HCT116 (cell line): ENCODE measurements around the gene TEPSIN. TPM values are rescaled to one million over a fixed set of nuclear protein-coding genes. Genes with fewer than 3 reads are reported as not detected.

Experiments used
- ATAC-seq: fragments of 200-7000 bp; cut with Tn5 transposase; 2 replicates; pipeline ENCODE4 v1.9.1; 2020; ENCODE audit warnings: mild to moderate bottlenecking, moderate library complexity
- BruUV-seq: library from RNA; stranded (reverse); fragments of 400-500 nt; replicated peaks from 2 replicates; lab custom pipeline; 2021; lab: Mats Ljungman, UMichigan
- CTCF ChIA-PET: fragments of 300-600 bp; sonication (Branson Sonifier 250); formaldehyde crosslinking; loops from one replicate; lab custom pipeline; 2021; ENCODE audit warnings: antibody characterized with exemption; lab: Charles Lee
- POLR2A ChIA-PET: fragments of 300-600, 350-600 bp; sonication (Branson Sonifier 250); formaldehyde crosslinking; loops from one replicate; lab custom pipeline; 2021; ENCODE audit warnings: antibody characterized with exemption; lab: Charles Lee
- RAD21 ChIA-PET, 2 experiments: fragments of 300-600 bp; sonication (Branson Sonifier 250); formaldehyde crosslinking; loops; one replicate each; lab custom pipeline; 2023; ENCODE audit warnings: low total read pairs in 2 of 2; ENCODE audit not compliant: uncharacterized antibody in 2 of 2, unreplicated experiment in 2 of 2, low non-redundant PET in 1 of 2; lab: Charles Lee
- DNase-seq: peaks from one replicate; pipeline ENCODE4 v3.0.0-alpha.2; 2010; ENCODE audit warnings: low read depth, low spot score
- H2AFZ ChIP-seq: fragments of 200-600 bp; shearing (Covaris generic), sonication (generic); 2 replicates; pipeline ENCODE4 v1.6.1; 2017; ENCODE audit warnings: low read depth, mixed run types, mixed read lengths, antibody characterized with exemption, low read length; ENCODE audit not compliant: poor library complexity, severe bottlenecking
- H3K27ac ChIP-seq: 2 replicates; pipeline ENCODE4 v1.5.1; 2012; ENCODE audit warnings: low read depth, low read length
- H3K27me3 ChIP-seq: fragments of 200-600 bp; sonication (generic); 2 replicates; pipeline ENCODE4 v1.6.1; 2016; ENCODE audit warnings: mixed run types, low read length, mixed read lengths; ENCODE audit not compliant: insufficient read depth
- H3K36me3 ChIP-seq, 2 experiments: fragments of 200-500 bp in 1 of 2; fragments of 200-600 bp in 1 of 2; sonication (Bioruptor generic) in 1 of 2; sonication (generic) in 1 of 2; 2 replicates each; pipeline versions ENCODE4 v1.5.1 to v1.6.1; 2014 to 2016; ENCODE audit warnings: low read length in 2 of 2, inconsistent platforms in 1 of 2, mixed read lengths in 1 of 2, mixed run types in 1 of 2; ENCODE audit not compliant: insufficient read depth in 2 of 2, control insufficient read depth in 1 of 2
- H3K4me1 ChIP-seq, 2 experiments: fragments of 200-600 bp in 1 of 2; sonication (generic) in 1 of 2; 2 replicates each; pipeline versions ENCODE4 v1.5.1 to v1.6.1; 2012 to 2017; ENCODE audit warnings: low read length in 2 of 2, inconsistent platforms in 1 of 2, mild to moderate bottlenecking in 1 of 2, mixed read lengths in 1 of 2, mixed run types in 1 of 2, moderate library complexity in 1 of 2; ENCODE audit not compliant: insufficient read depth in 2 of 2, control insufficient read depth in 1 of 2
- H3K4me2 ChIP-seq: fragments of 200-600 bp; sonication (generic); 2 replicates; pipeline ENCODE4 v1.6.1; 2017; ENCODE audit warnings: mixed run types, low read length, mixed read lengths
- H3K4me3 ChIP-seq, 2 experiments: fragments of 200-600 bp in 1 of 2; sonication (generic) in 1 of 2; replicated peaks in 1 of 2; 2 replicates each; pipeline ENCODE4 v1.5.1; 2011 to 2016; ENCODE audit warnings: low read length in 2 of 2, control low read depth in 1 of 2, low read depth in 1 of 2, mild to moderate bottlenecking in 1 of 2, mixed read lengths in 1 of 2, mixed run types in 1 of 2
- H3K79me2 ChIP-seq: fragments of 200-600 bp; sonication (generic); 2 replicates; pipeline ENCODE4 v1.6.1; 2017; ENCODE audit warnings: mild to moderate bottlenecking, mixed run types, low read length, moderate library complexity, mixed read lengths; ENCODE audit not compliant: insufficient read depth
- H3K9ac ChIP-seq: fragments of 200-600 bp; sonication (generic); 2 replicates; pipeline ENCODE4 v1.6.1; 2016; ENCODE audit warnings: low read length, mixed read lengths
- H3K9me2 ChIP-seq: fragments of 200-600 bp; sonication (generic), shearing (Covaris generic); 2 replicates; pipeline ENCODE4 v1.6.1; 2017; ENCODE audit warnings: mixed run types, mild to moderate bottlenecking, moderate library complexity; ENCODE audit not compliant: insufficient read depth
- H3K9me3 ChIP-seq, 2 experiments: fragments of 200-500 bp in 1 of 2; fragments of 200-600 bp in 1 of 2; sonication (Bioruptor generic) in 1 of 2; sonication (generic) in 1 of 2; 2 replicates each; pipeline ENCODE4 v1.6.1; 2014 to 2017; ENCODE audit warnings: low read length in 2 of 2, mixed read lengths in 2 of 2, inconsistent platforms in 1 of 2, low read depth in 1 of 2, mild to moderate bottlenecking in 1 of 2, mixed run types in 1 of 2, moderate library complexity in 1 of 2; ENCODE audit not compliant: control insufficient read depth in 1 of 2, insufficient read depth in 1 of 2
- H4K20me1 ChIP-seq: fragments of 200-600 bp; sonication (generic), shearing (Covaris generic); 2 replicates; pipeline ENCODE4 v1.6.1; 2017; ENCODE audit warnings: mixed run types, mild to moderate bottlenecking, moderate library complexity; ENCODE audit not compliant: insufficient read depth
- ATF3 ChIP-seq: IDR thresholded peaks from 2 replicates; pipeline ENCODE4 v1.6.1; 2012
- CEBPB ChIP-seq: IDR thresholded peaks from 2 replicates; pipeline ENCODE4 v1.6.1; 2012; ENCODE audit warnings: low read depth
- EGR1 ChIP-seq: IDR thresholded peaks from 2 replicates; pipeline ENCODE4 v1.6.1; 2012; ENCODE audit warnings: low read depth
- ELF1 ChIP-seq: IDR thresholded peaks from 2 replicates; pipeline ENCODE4 v1.6.1; 2012; ENCODE audit warnings: low read depth, borderline replicate concordance
- EZH2 ChIP-seq: fragments of 200-600 bp; sonication (generic); IDR thresholded peaks from 2 replicates; pipeline ENCODE4 v1.6.1; 2017; ENCODE audit warnings: antibody characterized with exemption, mixed run types
- EZH2phosphoT487 ChIP-seq: fragments of 200-600 bp; IDR thresholded peaks from 2 replicates; pipeline ENCODE4 v1.6.1; 2018; ENCODE audit warnings: antibody characterized with exemption, borderline replicate concordance
- FOSL1 ChIP-seq: IDR thresholded peaks from 2 replicates; pipeline ENCODE4 v1.6.1; 2012; ENCODE audit warnings: low read depth
- JUND ChIP-seq: IDR thresholded peaks from 2 replicates; pipeline ENCODE4 v1.6.1; 2012
- POLR2AphosphoS5 ChIP-seq: IDR thresholded peaks from 2 replicates; pipeline ENCODE4 v1.6.1; 2011; ENCODE audit warnings: mild to moderate bottlenecking, low read depth, low read length, moderate library complexity
- SIN3A ChIP-seq: IDR thresholded peaks from 2 replicates; pipeline ENCODE4 v1.6.1; 2012; ENCODE audit warnings: low read depth
- SP1 ChIP-seq: IDR thresholded peaks from 2 replicates; pipeline ENCODE4 v1.6.1; 2012; ENCODE audit warnings: low read depth
- intact Hi-C: fragments of 100-400 bp; cut with micrococcal nuclease; formaldehyde crosslinking; loops from 2 replicates; pipeline ENCODE4 v1.10.0; 2022
- total RNA-seq: library from RNA; stranded (reverse); gene quantifications from one replicate; pipeline ENCODE4 v1.2.1, GENCODE V29; 2021; ENCODE audit not compliant: unreplicated experiment
- TF ChIP-seq, protein P1 (sequence below): IDR thresholded peaks from 2 replicates; pipeline ENCODE4 v1.6.1; 2012; ENCODE audit warnings: low read depth
- TF ChIP-seq, protein P2 (sequence below), 3 experiments: fragments of 200-600 bp in 1 of 3; sonication (generic) in 1 of 3; IDR thresholded peaks in 2 of 3; conservative IDR thresholded peaks in 1 of 3; 2 replicates each; pipeline ENCODE4 v1.5.1; 2012 to 2017; ENCODE audit warnings: low read depth in 2 of 3, low read length in 2 of 3, antibody characterized with exemption in 1 of 3, borderline replicate concordance in 1 of 3, control low read depth in 1 of 3, mild to moderate bottlenecking in 1 of 3, mixed read lengths in 1 of 3, mixed run types in 1 of 3, moderate library complexity in 1 of 3; ENCODE audit not compliant: insufficient read depth in 1 of 3

TEPSIN gene
- total RNA-seq, 1 experiment from 2014 or later: 50.6 TPM

DNA sequence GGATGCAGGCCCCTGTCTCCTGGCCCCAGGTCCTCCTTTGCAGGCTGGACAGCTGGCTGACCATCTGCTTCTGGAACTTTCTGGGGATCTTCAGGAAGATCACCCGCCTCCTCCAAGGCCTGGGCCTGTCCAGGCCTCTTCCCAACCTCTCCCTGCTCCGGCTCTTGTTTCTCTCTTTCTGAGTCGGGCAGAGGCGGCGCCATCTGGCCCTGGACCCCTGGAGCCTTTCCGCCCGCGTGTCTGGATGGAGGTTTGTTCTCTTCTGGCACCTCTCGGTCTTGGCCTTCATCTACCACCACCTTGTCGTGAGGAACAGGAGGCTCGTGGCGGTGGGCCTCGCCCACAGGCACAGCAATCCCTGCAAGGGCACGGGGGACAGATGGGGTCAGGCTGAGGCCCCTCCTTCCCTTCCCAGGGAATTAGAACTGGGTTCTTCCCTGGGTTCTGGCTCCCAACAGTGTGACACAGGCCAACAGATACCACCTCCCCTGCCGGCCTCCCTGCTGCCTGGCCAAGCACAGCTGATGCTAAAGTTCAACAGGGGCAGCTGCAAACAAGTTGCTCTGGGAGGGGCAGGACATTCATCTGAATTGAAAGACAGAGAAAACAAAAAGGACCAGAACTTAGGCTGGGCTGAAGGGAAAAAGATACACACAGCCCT, 13.6 kb upstream of the TEPSIN start (continued):
- TF ChIP-seq, protein P1, sequence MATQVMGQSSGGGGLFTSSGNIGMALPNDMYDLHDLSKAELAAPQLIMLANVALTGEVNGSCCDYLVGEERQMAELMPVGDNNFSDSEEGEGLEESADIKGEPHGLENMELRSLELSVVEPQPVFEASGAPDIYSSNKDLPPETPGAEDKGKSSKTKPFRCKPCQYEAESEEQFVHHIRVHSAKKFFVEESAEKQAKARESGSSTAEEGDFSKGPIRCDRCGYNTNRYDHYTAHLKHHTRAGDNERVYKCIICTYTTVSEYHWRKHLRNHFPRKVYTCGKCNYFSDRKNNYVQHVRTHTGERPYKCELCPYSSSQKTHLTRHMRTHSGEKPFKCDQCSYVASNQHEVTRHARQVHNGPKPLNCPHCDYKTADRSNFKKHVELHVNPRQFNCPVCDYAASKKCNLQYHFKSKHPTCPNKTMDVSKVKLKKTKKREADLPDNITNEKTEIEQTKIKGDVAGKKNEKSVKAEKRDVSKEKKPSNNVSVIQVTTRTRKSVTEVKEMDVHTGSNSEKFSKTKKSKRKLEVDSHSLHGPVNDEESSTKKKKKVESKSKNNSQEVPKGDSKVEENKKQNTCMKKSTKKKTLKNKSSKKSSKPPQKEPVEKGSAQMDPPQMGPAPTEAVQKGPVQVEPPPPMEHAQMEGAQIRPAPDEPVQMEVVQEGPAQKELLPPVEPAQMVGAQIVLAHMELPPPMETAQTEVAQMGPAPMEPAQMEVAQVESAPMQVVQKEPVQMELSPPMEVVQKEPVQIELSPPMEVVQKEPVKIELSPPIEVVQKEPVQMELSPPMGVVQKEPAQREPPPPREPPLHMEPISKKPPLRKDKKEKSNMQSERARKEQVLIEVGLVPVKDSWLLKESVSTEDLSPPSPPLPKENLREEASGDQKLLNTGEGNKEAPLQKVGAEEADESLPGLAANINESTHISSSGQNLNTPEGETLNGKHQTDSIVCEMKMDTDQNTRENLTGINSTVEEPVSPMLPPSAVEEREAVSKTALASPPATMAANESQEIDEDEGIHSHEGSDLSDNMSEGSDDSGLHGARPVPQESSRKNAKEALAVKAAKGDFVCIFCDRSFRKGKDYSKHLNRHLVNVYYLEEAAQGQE: no peak
- TF ChIP-seq EZH2 (no peak), SIN3A (no peak), SP1 (no peak), EGR1 (no peak)

DNA sequence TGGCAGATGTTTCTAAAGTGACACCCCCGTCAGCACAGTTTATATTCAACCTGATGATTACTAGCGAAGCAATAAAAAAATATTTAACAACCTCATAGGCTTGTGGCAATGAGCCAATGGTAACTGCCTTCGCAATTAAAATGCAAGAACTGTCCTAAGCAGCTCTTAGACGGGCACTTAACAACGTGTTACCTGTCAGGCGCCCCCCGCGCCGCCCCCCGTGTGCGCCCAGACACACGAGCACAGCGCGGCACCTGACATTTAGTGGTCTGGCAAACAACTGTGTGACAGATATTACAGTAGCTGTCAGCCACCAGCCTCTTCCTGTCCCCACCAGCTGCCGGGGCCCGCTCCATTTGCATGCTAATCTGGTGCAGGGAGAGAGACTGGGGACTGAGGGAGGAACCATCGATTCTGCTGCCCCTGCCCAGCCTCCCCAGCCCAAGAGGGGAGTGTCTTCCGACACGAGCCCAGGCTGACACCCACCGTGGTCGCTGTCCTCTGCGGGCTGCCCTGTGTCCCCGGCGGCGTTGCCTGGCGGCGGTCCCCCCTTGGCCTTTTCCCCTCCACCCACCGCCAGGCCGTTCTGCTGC, 12.9 kb upstream of the TEPSIN start:
- RAD21 ChIA-PET: no interaction called here
- H3K27ac ChIP-seq: no peak overlapping the region
- no peak for DNase-seq
- TF ChIP-seq, protein P2, sequence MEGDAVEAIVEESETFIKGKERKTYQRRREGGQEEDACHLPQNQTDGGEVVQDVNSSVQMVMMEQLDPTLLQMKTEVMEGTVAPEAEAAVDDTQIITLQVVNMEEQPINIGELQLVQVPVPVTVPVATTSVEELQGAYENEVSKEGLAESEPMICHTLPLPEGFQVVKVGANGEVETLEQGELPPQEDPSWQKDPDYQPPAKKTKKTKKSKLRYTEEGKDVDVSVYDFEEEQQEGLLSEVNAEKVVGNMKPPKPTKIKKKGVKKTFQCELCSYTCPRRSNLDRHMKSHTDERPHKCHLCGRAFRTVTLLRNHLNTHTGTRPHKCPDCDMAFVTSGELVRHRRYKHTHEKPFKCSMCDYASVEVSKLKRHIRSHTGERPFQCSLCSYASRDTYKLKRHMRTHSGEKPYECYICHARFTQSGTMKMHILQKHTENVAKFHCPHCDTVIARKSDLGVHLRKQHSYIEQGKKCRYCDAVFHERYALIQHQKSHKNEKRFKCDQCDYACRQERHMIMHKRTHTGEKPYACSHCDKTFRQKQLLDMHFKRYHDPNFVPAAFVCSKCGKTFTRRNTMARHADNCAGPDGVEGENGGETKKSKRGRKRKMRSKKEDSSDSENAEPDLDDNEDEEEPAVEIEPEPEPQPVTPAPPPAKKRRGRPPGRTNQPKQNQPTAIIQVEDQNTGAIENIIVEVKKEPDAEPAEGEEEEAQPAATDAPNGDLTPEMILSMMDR (IDR thresholded peaks at IDR 0.05 in 2 of 3, conservative IDR thresholded peaks at IDR 0.05 in 1 of 3; ENCODE audit: borderline replicate concordance in 1 of 3, insufficient read depth in 1 of 3, low read depth in 2 of 3, low read length in 2 of 3): no peak
- TF ChIP-seq POLR2AphosphoS5 (no peak), EZH2phosphoT487 (no peak), ELF1 (no peak), CEBPB (no peak), EGR1 (no peak), JUND (no peak), ATF3 (no peak), SIN3A (no peak), FOSL1 (no peak)
- TF ChIP-seq, protein P1: no peak

More for the DNA sequence above, 12.9 kb upstream of the TEPSIN start:
- Histone ChIP-seq H3K4me1 (no peaks in the 10 kb centered on the region), H3K9ac (no peak overlapping the region), H3K4me2 (no peak overlapping the region), H2AFZ (no peak overlapping the region), H4K20me1 (no peaks in the 10 kb centered on the region), H3K9me2 (no peaks in the 10 kb centered on the region), H3K27me3 (no peaks in the 10 kb centered on the region), H3K36me3 (peaks cover 21 to 32% of the 10 kb centered on the region in 2 experiments; a peak in 3 of 4 replicates), H3K79me2 (peaks cover 9% of the 10 kb centered on the region; the same call in 1 of the 2 replicates), H3K4me3 (no peak overlapping the region), H3K9me3 (peaks cover 0 to 12% of the 10 kb centered on the region in 2 experiments; a peak in 1 of 4 replicates)
- no peak for ATAC-seq
- CTCF ChIA-PET: no interaction called here
- intact Hi-C loops: no loop called here
- no TSS peak for BruUV-seq
- POLR2A ChIA-PET: interaction anchor here (1.1 kb wide), 1 partner anchor 13 kb away, joined by 3 read pairs; the partner anchor contains the start of genes NDUFAF8 and TEPSIN
